Stomach (tissue), 4 donors: ENCODE data around the gene FANCC.

ENCODE experiments used
- CTCF ChIP-seq, 7 experiments: fragments of 450-650 bp in 4 of 7; fragments of 200-600 bp in 3 of 7; sonication (generic) in 3 of 7; IDR thresholded peaks; one replicate each; pipeline ENCODE4 v1.5.1; 2016 to 2019; ENCODE audit warnings: antibody characterized with exemption in 7 of 7, control low read depth in 2 of 7, mild to moderate bottlenecking in 1 of 7
- POLR2AphosphoS5 ChIP-seq, 3 donors: sonication (generic); formaldehyde crosslinking; IDR thresholded peaks; one replicate each; pipeline ENCODE4 v1.6.1; 2016; ENCODE audit warnings: antibody characterized with exemption in 3 of 3

- no peak for TF ChIP-seq CTCF (IDR thresholded peaks at IDR 0.05)
- TF ChIP-seq POLR2AphosphoS5 (IDR thresholded peaks at IDR 0.05) = no peak
Measured at GRCh38 chr9:95343725-95344287, 26.3 kb upstream of the FANCC start.
